Measurements from ENCODE around the gene FTCDNL1.

- no peak for TF ChIP-seq POLR2AphosphoS5 (IDR thresholded peaks at IDR 0.05; ENCODE audit: borderline replicate concordance, low read depth, low read length)
- TF ChIP-seq EZH2 (IDR thresholded peaks at IDR 0.05) = no peak
These were observed 2.4 kb downstream of the FTCDNL1 start for GRCh38 chr2:199848389-199849130.
